ENCODE data around the gene MED12L. TPM values are rescaled to one million over a fixed set of nuclear protein-coding genes. Genes with fewer than 3 reads are reported as not detected.

Gene MED12L
- total RNA-seq, 4 donors from 2014 or later, result 0.51 to 12.7 (median 3.1) TPM

GRCh38 chr3:151197981-151198767 lies 112.7 kb downstream of the MED12L start:
- H3K27me3 ChIP-seq, result no peaks in the 10 kb centered on the region
- intact Hi-C loops (cut with DNase I; ENCODE audit: low total_unique reads), result no loop called here
- no peaks in the 10 kb centered on the region for H3K36me3 ChIP-seq
- no peak for DNase-seq
- no peaks in the 10 kb centered on the region for H3K9me3 ChIP-seq
- TF ChIP-seq, protein P1, sequence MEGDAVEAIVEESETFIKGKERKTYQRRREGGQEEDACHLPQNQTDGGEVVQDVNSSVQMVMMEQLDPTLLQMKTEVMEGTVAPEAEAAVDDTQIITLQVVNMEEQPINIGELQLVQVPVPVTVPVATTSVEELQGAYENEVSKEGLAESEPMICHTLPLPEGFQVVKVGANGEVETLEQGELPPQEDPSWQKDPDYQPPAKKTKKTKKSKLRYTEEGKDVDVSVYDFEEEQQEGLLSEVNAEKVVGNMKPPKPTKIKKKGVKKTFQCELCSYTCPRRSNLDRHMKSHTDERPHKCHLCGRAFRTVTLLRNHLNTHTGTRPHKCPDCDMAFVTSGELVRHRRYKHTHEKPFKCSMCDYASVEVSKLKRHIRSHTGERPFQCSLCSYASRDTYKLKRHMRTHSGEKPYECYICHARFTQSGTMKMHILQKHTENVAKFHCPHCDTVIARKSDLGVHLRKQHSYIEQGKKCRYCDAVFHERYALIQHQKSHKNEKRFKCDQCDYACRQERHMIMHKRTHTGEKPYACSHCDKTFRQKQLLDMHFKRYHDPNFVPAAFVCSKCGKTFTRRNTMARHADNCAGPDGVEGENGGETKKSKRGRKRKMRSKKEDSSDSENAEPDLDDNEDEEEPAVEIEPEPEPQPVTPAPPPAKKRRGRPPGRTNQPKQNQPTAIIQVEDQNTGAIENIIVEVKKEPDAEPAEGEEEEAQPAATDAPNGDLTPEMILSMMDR (IDR thresholded peaks at IDR 0.05), result no peak
- TF ChIP-seq POLR2A (IDR thresholded peaks at IDR 0.05), result no peak
- H3K4me3 ChIP-seq, result no peak overlapping the region
- no peaks in the 10 kb centered on the region for H3K4me1 ChIP-seq
- no peak overlapping the region for H3K27ac ChIP-seq

DNA sequence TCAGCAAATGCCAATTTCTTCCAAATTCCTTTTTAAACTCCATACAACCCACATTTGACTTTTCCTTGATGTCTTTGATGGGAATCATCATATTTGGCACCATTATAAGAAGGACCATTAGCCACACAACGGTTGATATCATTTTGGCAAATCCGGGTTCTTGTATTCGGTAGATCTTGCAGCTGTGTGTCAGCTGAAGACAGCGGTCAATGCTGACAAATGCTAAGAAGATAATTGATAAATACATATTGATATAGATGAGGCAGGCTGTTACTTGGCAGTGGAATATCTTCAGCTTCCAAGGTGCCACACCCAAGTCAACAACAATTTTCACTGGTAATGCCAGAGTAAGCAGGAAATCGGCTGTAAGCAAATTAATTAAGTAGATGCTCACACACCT lies 113.4 kb downstream of the MED12L start:
- Histone ChIP-seq H3K27ac (no peak overlapping the region), H3K4me3 (no peak overlapping the region), H3K27me3 (no peaks in the 10 kb centered on the region), H3K4me1 (no peaks in the 10 kb centered on the region), H3K36me3 (no peaks in the 10 kb centered on the region), H3K9me3 (no peaks in the 10 kb centered on the region)
- intact Hi-C loops (cut with DNase I; ENCODE audit: low total_unique reads), result no loop called here
- TF ChIP-seq POLR2A (IDR thresholded peaks at IDR 0.05), result no peak
- TF ChIP-seq, protein P1 (IDR thresholded peaks at IDR 0.05), result no peak
- no peak for DNase-seq

DNA sequence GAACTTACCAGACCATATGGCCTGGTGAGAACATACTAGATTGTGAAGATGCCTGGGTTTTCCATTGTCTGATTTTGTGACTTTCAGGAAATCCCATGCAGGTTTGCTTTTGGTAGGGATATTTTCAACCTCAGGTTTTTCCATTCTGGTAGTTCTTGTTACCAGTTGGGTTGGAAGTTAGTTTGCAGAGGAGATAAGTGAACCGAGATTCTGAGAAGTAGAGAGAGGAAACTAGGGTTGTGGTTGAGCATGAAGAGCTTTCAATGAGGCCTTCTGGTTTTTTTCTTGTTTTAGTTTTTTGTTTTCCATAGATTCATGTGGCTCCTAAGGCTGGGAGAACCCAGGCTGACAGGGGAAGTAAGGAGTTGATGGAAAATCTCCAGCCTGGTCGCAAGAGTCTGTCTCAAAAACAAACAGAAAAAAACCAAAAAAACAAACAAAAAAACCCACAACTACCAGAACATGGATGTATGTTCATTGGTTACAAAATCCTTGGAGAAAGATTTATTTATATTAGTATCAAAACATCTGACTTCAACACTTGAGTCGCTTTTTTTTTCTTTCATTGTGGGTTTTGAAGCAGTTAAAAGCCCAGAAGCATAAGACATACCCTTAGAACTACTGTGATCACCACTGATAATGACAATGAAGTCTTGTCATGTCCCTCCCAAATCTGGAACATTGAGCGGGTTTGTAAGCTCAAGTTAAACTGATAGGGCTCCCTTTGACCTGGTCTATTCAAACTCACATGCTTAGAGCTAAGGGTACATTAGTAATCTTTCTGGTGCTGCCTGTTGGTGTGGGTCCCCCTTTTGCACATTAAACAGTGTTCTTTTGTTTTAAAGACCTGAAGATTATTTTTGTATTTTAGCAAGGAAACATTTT lies 114.3 kb downstream of the MED12L start:
- TF ChIP-seq, protein P1 (IDR thresholded peaks at IDR 0.05), result no peak
- no peak for TF ChIP-seq POLR2A (IDR thresholded peaks at IDR 0.05)
- intact Hi-C loops (cut with DNase I; ENCODE audit: low total_unique reads), result no loop called here
- Histone ChIP-seq H3K27me3 (no peaks in the 10 kb centered on the region), H3K9me3 (no peaks in the 10 kb centered on the region), H3K27ac (no peak overlapping the region), H3K4me1 (no peaks in the 10 kb centered on the region), H3K4me3 (no peak overlapping the region), H3K36me3 (no peaks in the 10 kb centered on the region)
- no peak for DNase-seq

- Histone ChIP-seq H3K4me3 (no peak overlapping the region), H3K27ac (no peak overlapping the region), H3K4me1 (no peaks in the 10 kb centered on the region), H3K9me3 (no peaks in the 10 kb centered on the region), H3K36me3 (no peaks in the 10 kb centered on the region), H3K27me3 (no peaks in the 10 kb centered on the region)
- DNase-seq, result no peak
- intact Hi-C loops (cut with DNase I; ENCODE audit: low total_unique reads), result no loop called here
- no peak for TF ChIP-seq POLR2A (IDR thresholded peaks at IDR 0.05)
- TF ChIP-seq, protein P1 (IDR thresholded peaks at IDR 0.05), result no peak
Observed at GRCh38 chr3:151200586-151200985, 115.1 kb downstream of the MED12L start.
